GM18498 (cell line): ENCODE data around the gene DOCK9.

ENCODE experiments used
- ATAC-seq: cut with Tn5 transposase; IDR thresholded peaks from one replicate; pipeline ENCODE4 v1.9.1; 2021; ENCODE audit warnings: mild to moderate bottlenecking, moderate library complexity; ENCODE audit not compliant: unreplicated experiment

DOCK9 gene

GRCh38 chr13:98950705-98951104 lies 27.2 kb downstream of the DOCK9 start:
- no peak for ATAC-seq

DNA sequence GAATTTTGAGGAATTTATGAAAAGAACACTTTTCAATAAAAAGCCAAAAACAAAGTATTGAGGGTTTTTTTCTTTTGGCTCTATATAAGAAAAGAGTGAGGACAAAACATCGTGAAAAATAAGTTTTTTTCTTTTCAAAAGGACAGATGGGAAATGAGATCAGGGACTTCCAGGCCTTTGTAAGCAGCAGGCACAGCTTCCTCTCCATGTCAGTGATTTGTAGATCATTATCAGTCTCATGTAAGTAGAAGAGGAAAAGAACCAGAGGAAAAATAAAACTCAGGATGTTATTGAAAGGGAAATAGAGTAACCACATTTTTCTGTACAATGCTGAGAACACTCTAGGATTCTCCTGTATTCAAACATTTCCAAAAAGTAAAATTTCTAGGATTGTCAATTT lies 29.9 kb downstream of the DOCK9 start:
- no peak for ATAC-seq

GRCh38 chr13:98945863-98946605 lies 31.8 kb downstream of the DOCK9 start:
- no peak for ATAC-seq

DNA sequence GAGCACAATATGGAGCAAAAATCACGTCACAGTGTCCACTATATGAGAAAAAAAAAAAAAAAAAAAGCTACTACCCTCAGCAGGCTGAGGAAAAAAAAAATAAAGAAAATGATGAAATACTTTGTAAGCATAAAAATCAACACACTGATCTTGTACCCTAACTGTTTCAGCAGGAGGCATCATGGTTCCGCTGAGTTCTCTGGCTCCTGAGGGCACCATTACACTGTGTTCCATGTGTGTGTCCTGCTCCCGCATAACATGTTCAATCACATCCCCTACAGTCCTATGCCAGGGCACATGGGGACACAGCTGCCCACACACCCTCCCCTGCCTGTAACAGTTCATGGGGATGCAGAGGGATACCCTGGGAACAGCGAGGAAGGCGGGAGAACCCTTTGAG lies 33.5 kb downstream of the DOCK9 start:
- no peak for ATAC-seq

GRCh38 chr13:98942997-98943396 lies 34.9 kb downstream of the DOCK9 start:
- no peak for ATAC-seq

GRCh38 chr13:98942485-98942884 lies 35.4 kb downstream of the DOCK9 start:
- ATAC-seq: no peak

DNA sequence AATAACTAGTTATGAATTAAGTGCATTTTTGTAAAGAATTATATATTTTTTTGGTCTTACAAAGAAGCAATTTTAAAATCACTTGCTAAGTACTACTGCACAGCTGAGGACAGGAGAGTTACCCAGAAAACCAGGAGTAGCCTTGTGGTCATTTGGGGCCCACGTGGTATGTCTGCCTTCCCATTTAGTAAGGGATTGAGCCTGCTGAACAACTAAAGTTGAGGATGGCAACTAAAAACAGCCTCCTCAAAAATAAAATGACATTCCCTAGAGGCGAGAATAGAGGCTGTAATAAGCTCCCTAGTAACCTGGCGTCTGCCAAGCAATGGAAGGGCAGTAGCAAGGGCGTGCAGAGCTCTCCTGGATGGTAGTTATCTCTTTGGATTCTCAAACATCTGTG lies 36.3 kb downstream of the DOCK9 start:
- ATAC-seq: no peak

DNA sequence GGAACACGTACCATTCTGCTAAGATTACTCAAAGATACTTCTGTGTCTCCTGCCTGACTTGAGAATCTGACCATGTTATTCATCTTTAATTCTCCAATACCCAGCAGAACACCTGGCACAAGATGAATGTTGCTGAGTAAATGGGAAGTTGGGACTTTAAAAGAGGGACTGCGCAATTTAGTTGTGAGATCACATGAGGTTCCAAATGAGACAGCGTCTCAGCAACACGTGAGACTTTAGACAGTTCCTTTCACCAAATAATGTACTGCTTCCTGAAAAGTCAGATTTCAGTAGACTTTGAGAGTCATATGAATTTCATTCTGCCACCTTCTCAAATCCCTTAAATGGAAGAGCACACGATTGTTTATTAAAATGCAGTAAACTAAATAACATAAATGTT lies 36.7 kb downstream of the DOCK9 start:
- ATAC-seq: no peak

GRCh38 chr13:98940325-98941001 lies 37.4 kb downstream of the DOCK9 start:
- no peak for ATAC-seq

GRCh38 chr13:98939660-98940191 lies 38.1 kb downstream of the DOCK9 start:
- ATAC-seq: no peak

DNA sequence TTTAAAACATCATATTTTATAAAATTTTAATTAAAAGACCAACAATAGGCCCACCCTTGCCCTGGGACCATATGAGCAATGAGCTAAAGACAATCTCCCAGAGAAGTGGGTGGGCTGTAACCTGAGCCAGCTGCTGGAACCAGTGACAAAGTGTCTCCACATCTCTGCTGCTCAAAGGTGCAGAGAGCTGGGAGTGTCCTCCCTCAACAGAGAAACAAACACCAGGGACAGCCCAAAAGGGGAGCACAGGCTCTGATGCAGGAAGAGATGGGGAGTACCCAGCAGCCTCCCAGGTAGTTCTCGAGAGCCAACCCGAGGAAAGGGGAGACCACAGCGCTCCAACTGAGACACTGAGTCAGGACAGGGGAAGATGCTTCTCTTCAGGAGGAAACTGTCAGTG lies 39.1 kb downstream of the DOCK9 start:
- ATAC-seq: no peak

DNA sequence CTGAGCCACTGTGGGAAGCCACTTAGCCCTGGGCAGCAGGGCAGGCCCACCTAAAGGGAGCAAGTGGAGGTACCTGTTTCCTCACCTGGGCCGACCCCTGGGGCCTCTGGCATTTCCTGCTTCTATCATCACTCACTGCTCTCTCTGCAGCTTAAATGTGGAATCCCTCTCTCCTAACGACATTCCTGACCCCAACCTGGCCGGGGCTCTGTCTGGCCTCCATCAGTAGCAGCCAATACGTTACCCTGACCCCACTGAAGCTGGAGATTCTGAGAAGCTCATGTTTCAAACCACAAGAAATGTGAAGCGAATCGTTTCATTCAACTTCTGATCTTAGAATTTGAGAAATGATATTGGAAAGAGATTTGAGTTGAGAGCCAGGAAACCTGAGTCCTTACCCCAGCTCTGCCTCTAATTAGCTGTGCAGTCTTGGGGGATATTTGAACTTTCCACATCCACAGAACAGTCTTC lies 39.9 kb downstream of the DOCK9 start:
- ATAC-seq: no peak

DNA sequence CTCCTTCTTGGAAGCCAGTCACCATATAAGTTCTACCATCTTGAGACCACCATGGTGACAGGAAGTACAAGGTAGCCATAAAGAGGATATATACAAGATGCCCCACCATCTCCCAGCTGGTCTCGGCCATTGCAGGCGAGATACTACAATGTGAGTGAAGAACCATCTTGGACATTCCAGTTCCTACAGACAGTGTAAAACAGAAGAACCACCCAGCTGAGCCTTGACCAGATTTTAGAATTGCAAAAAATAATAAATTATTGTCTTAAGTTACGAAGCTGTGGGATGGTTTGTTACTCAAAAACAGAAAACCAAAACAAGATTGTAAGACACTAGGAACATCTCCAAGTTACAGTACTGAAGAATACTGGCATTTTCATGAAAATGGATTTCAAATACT lies 43.6 kb downstream of the DOCK9 start:
- ATAC-seq: no peak

DNA sequence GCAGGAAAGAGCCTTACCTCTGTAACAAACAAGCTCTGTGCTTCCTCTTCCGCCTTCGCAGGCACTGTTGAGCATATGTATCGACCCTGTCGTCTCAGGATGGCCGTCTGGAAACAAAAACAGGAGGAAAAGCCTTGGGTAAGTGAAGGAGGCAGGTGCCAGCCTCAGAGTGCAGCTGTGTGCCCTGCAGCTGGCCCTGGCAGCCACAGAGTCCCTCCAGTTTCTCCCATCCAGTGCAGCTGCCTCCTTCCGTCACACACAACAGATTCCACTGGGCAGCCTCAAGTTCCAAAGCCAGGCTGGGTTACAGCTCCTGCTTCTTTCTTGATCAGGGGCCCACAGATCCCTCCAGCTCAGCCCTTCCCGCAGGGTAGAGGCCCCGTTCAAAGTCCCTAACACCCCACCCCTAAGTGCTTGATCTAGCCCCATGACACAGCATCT lies 47.7 kb downstream of the DOCK9 start:
- no peak for ATAC-seq

- no peak for ATAC-seq
Observed at GRCh38 chr13:98927951-98928927, 49.6 kb downstream of the DOCK9 start.

GRCh38 chr13:98925949-98926348 lies 51.9 kb downstream of the DOCK9 start:
- ATAC-seq: no peak

GRCh38 chr13:98923641-98924397 lies 54.0 kb downstream of the DOCK9 start:
- ATAC-seq: no peak

DNA sequence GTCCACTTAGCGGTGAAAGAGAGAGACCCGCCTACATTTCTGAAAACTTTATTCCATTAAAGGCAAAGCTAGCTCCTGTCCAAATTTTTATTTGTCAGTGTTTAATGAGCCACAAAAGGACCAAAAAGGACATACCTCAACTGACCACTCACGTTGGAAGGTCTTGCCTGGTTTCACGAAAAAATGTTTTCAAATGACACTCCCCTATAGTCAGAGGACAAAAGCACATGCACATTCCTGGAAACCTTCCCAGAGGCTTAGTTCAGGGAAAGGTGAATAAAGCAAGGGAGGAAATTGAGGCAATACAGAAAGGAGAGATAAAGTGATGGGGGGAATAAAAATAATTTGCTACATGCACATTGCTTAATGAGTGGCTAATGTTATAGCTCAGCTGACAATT lies 55.6 kb downstream of the DOCK9 start:
- ATAC-seq: no peak

DNA sequence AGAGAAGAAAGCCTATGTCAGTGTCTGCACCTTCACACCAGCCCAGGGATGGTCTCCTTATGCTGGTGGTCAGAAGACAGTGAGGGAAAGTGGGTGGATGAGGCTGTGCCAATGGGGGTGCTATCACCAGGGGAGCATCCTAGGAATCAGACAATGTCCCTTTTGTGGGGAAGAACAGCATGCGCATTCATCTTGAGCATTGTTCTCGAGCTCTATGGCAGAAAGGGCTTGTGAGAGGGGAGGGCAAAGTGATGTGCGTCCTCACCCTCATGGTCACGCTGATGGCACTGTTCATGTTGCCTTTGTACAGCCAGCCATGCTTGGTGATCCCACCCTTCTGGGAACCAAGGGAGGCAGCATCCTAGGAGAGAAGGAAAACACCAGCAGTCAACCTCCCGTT lies 56.1 kb downstream of the DOCK9 start:
- no peak for ATAC-seq

DNA sequence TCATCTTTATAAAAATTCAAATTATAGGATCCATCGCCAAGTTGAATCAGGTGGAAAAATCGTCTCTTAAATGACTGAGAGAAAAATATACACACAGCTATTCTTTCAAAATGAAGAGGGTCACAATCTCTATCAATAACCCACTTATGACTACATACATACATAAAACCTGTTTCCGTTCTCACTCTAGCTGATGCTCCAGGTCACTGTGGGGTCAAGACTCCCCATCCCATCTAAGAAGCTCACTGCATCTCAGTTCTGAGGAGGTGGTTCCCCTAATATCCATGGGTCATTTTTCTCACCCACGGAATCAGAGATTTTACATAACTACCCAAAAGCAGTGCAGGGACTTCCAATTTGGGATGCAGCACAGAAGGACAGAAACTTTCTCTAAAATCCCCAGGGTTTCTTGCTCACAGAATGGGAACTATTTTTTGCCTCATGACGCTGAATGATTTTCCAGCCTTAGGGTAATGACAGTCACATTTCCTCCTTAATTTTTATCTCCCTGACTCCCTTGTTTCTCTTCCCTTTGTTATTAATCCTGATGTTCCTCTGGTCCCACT lies 56.8 kb downstream of the DOCK9 start:
- ATAC-seq: no peak
